SK-N-SH (cell line): ENCODE measurements around the gene PANX2. TPM values are rescaled to one million over a fixed set of nuclear protein-coding genes. Genes with fewer than 3 reads are reported as not detected.

ENCODE experiments used
- CTCF ChIA-PET: fragments of 300-600, 350-600 bp; formaldehyde crosslinking; extraction: SDS; loops from one replicate; lab custom pipeline; 2021; lab: Yijun Ruan, JAX
- POLR2A ChIA-PET: fragments of 350-600 bp; sonication (Branson Sonifier 250); formaldehyde crosslinking; extraction: SDS; loops from one replicate; lab custom pipeline; 2020; ENCODE audit warnings: antibody characterized with exemption, inconsistent platforms; lab: Yijun Ruan, JAX
- DNase-seq: peaks from one replicate; pipeline ENCODE4 v3.0.0; 2012
- H2AFZ ChIP-seq: fragments of 200-600 bp; sonication (generic); 2 replicates; pipeline ENCODE4 v1.8.1; 2016; ENCODE audit warnings: antibody characterized with exemption, mild to moderate bottlenecking, low read depth
- H3F3A ChIP-seq: fragments of 200-600 bp; sonication (generic); replicated peaks from 2 replicates; pipeline ENCODE3; 2016; ENCODE audit warnings: antibody characterized with exemption, mild to moderate bottlenecking; ENCODE audit not compliant: insufficient read depth
- H3K27ac ChIP-seq, 2 experiments: fragments of 200-500 bp in 1 of 2; fragments of 200-600 bp in 1 of 2; sonication (Bioruptor generic) in 1 of 2; sonication (generic), shearing (Covaris generic) in 1 of 2; 2 replicates each; pipeline versions ENCODE4 v1.5.1 to v1.6.1; 2014 to 2016; ENCODE audit warnings: low read depth in 2 of 2, inconsistent platforms in 1 of 2, low read length in 1 of 2, mild to moderate bottlenecking in 1 of 2, mixed read lengths in 1 of 2
- H3K27me3 ChIP-seq: fragments of 200-600 bp; sonication (generic), shearing (Covaris generic); 2 replicates; pipeline ENCODE4 v1.6.1; 2016; ENCODE audit warnings: mixed run types; ENCODE audit not compliant: insufficient read depth
- H3K36me3 ChIP-seq, 2 experiments: fragments of 200-500 bp in 1 of 2; fragments of 200-600 bp in 1 of 2; sonication (Bioruptor generic) in 1 of 2; sonication (generic) in 1 of 2; replicated peaks in 1 of 2; 2 replicates each; pipeline versions ENCODE3 to v1.5.1; 2014 to 2016; ENCODE audit warnings: low read length in 1 of 2, mild to moderate bottlenecking in 1 of 2; ENCODE audit not compliant: insufficient read depth in 2 of 2, control insufficient read depth in 1 of 2
- H3K4me1 ChIP-seq, 2 experiments: fragments of 200-500 bp in 1 of 2; fragments of 200-600 bp in 1 of 2; sonication (Bioruptor generic) in 1 of 2; sonication (generic), shearing (Covaris generic) in 1 of 2; 2 replicates each; pipeline versions ENCODE4 v1.5.1 to v1.6.1; 2014 to 2016; ENCODE audit warnings: low read depth in 1 of 2, low read length in 1 of 2, mixed run types in 1 of 2; ENCODE audit not compliant: insufficient read depth in 2 of 2, control insufficient read depth in 1 of 2
- H3K4me2 ChIP-seq: fragments of 200-600 bp; sonication (generic), shearing (Covaris generic); 2 replicates; pipeline ENCODE4 v1.6.1; 2017; ENCODE audit warnings: mixed run types
- H3K4me3 ChIP-seq, 2 experiments: fragments of 200-500 bp in 1 of 2; fragments of 200-600 bp in 1 of 2; sonication (Bioruptor generic) in 1 of 2; sonication (generic), shearing (Covaris generic) in 1 of 2; 2 replicates each; pipeline versions ENCODE4 v1.5.1 to v1.8.1; 2014 to 2016; ENCODE audit warnings: low read depth in 2 of 2, inconsistent platforms in 1 of 2, low read length in 1 of 2, mild to moderate bottlenecking in 1 of 2, mixed read lengths in 1 of 2, moderate library complexity in 1 of 2
- H3K79me2 ChIP-seq: fragments of 200-600 bp; sonication (generic); 2 replicates; pipeline ENCODE4 v1.8.1; 2017; ENCODE audit warnings: mild to moderate bottlenecking; ENCODE audit not compliant: insufficient read depth
- H3K9ac ChIP-seq: fragments of 200-600 bp; sonication (generic); 2 replicates; pipeline ENCODE4 v1.6.1; 2017; ENCODE audit warnings: mixed run types
- H3K9me2 ChIP-seq: fragments of 200-600 bp; sonication (generic); 2 replicates; pipeline ENCODE4 v1.6.1; 2017; ENCODE audit warnings: mixed run types
- H3K9me3 ChIP-seq: fragments of 200-600 bp; sonication (generic); 2 replicates; pipeline ENCODE4 v1.6.1; 2017; ENCODE audit warnings: mixed run types, mild to moderate bottlenecking, moderate library complexity
- H4K20me1 ChIP-seq: fragments of 200-600 bp; sonication (generic); 2 replicates; pipeline ENCODE4 v1.6.1; 2017; ENCODE audit warnings: mild to moderate bottlenecking, mixed run types; ENCODE audit not compliant: insufficient read depth
- ELF1 ChIP-seq: IDR thresholded peaks from 2 replicates; pipeline ENCODE4 v1.4.0; 2012
- FOXM1 ChIP-seq: IDR thresholded peaks from 2 replicates; pipeline ENCODE4 v1.4.0; 2012; ENCODE audit warnings: low read depth, mild to moderate bottlenecking
- GABPA ChIP-seq: IDR thresholded peaks from 2 replicates; pipeline ENCODE4 v1.4.0; 2012; ENCODE audit warnings: low read depth, mild to moderate bottlenecking
- GATA2 ChIP-seq: sonication (generic); formaldehyde crosslinking; IDR thresholded peaks from 2 replicates; pipeline ENCODE4 v1.5.0; 2020; ENCODE audit warnings: mild to moderate bottlenecking, missing genetic modification reagents
- IRF3 ChIP-seq: fragments of 150-350 bp; IDR thresholded peaks from 2 replicates; pipeline ENCODE4 v1.6.1; 2016; ENCODE audit warnings: mild to moderate bottlenecking, low read depth, low read length
- NFIC ChIP-seq: IDR thresholded peaks from 2 replicates; pipeline ENCODE4 v1.4.0; 2012; ENCODE audit warnings: borderline replicate concordance
- RAD21 ChIP-seq: IDR thresholded peaks from 2 replicates; pipeline ENCODE4 v1.6.1; 2012; ENCODE audit warnings: mild to moderate bottlenecking, low read length
- RFX5 ChIP-seq: IDR thresholded peaks from 2 replicates; pipeline ENCODE4 v1.6.1; 2012; ENCODE audit warnings: mild to moderate bottlenecking, improper control_type of control experiment, low read length
- TAF1 ChIP-seq: IDR thresholded peaks from 2 replicates; pipeline ENCODE4 v1.6.1; 2012; ENCODE audit warnings: low read depth, mild to moderate bottlenecking, low read length, moderate library complexity, borderline replicate concordance
- WGBS: methylation state at CpG from one replicate; pipeline ENCODE4 v1.1.6; 2017; ENCODE audit warnings: low lambda C conversion rate; 5-methylcytosine and 5-hydroxymethylcytosine counted together
- polyA plus RNA-seq, 3 experiments: library from polyadenylated mRNA; depleted of rRNA; stranded (reverse); fragments of >200 nt; gene quantifications; 2 replicates each; pipeline ENCODE4 v1.2.3, GENCODE V29; 2012
- TF ChIP-seq, protein P1 (sequence below): IDR thresholded peaks from 2 replicates; pipeline ENCODE4 v1.6.1; 2012; ENCODE audit warnings: mild to moderate bottlenecking, low read depth, low read length, moderate library complexity

PANX2 gene
- polyA plus RNA-seq, 1 of the 3 experiments (the other 2 are of a cell fraction), result 2.4 TPM

- CTCF ChIA-PET, result no interaction called here
- no peaks in the 10 kb centered on the region for H3F3A ChIP-seq
- H3K36me3 ChIP-seq, result no peaks in the 10 kb centered on the region
- WGBS, result 95% methylated on average over 24 of the region's 39 CpGs
- TF ChIP-seq GABPA (no peak), GATA2 (CRISPR knock-in tag) (no peak), FOXM1 (no peak), NFIC (no peak)
- no peak overlapping the region for H2AFZ ChIP-seq
- H3K4me2 ChIP-seq, result no peak overlapping the region
- peaks cover 0 to 11% of the 10 kb centered on the region in 2 experiments; a peak in 1 of 4 replicates for H3K4me1 ChIP-seq
- H3K27me3 ChIP-seq, result no peaks in the 10 kb centered on the region
- H3K9me3 ChIP-seq, result no peaks in the 10 kb centered on the region
- no peak overlapping the region for H3K9ac ChIP-seq
- no peaks in the 10 kb centered on the region for H3K9me2 ChIP-seq
- H3K27ac ChIP-seq, result no peak overlapping the region
- POLR2A ChIA-PET, result no interaction called here
- H4K20me1 ChIP-seq, result no peaks in the 10 kb centered on the region
- no peak overlapping the region for H3K4me3 ChIP-seq
- H3K79me2 ChIP-seq, result no peaks in the 10 kb centered on the region
- DNase-seq, result no peak
These were observed 9.6 kb downstream of the PANX2 start for GRCh38 chr22:50179937-50180726.

- no peaks in the 10 kb centered on the region for H3K79me2 ChIP-seq
- H4K20me1 ChIP-seq, result no peaks in the 10 kb centered on the region
- no peaks in the 10 kb centered on the region for H3K9me3 ChIP-seq
- no peaks in the 10 kb centered on the region for H3F3A ChIP-seq
- 95% methylated on average over 19 of the region's 27 CpGs for WGBS
- H3K9me2 ChIP-seq, result no peaks in the 10 kb centered on the region
- H3K27ac ChIP-seq, result no peak overlapping the region
- no peaks in the 10 kb centered on the region for H3K36me3 ChIP-seq
- no peak for TF ChIP-seq RAD21
- TF ChIP-seq, protein P1, sequence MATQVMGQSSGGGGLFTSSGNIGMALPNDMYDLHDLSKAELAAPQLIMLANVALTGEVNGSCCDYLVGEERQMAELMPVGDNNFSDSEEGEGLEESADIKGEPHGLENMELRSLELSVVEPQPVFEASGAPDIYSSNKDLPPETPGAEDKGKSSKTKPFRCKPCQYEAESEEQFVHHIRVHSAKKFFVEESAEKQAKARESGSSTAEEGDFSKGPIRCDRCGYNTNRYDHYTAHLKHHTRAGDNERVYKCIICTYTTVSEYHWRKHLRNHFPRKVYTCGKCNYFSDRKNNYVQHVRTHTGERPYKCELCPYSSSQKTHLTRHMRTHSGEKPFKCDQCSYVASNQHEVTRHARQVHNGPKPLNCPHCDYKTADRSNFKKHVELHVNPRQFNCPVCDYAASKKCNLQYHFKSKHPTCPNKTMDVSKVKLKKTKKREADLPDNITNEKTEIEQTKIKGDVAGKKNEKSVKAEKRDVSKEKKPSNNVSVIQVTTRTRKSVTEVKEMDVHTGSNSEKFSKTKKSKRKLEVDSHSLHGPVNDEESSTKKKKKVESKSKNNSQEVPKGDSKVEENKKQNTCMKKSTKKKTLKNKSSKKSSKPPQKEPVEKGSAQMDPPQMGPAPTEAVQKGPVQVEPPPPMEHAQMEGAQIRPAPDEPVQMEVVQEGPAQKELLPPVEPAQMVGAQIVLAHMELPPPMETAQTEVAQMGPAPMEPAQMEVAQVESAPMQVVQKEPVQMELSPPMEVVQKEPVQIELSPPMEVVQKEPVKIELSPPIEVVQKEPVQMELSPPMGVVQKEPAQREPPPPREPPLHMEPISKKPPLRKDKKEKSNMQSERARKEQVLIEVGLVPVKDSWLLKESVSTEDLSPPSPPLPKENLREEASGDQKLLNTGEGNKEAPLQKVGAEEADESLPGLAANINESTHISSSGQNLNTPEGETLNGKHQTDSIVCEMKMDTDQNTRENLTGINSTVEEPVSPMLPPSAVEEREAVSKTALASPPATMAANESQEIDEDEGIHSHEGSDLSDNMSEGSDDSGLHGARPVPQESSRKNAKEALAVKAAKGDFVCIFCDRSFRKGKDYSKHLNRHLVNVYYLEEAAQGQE, result no peak
- no peak for TF ChIP-seq ELF1
- TF ChIP-seq IRF3, result no peak
- no peak for TF ChIP-seq NFIC
- TF ChIP-seq GATA2 (CRISPR knock-in tag), result no peak
- no peak for TF ChIP-seq RFX5
- no peak for TF ChIP-seq TAF1
- H3K27me3 ChIP-seq, result no peaks in the 10 kb centered on the region
- CTCF ChIA-PET, result interaction anchor here (1.2 kb wide), 1 partner anchor 10 kb away, joined by 3 read pairs; the partner anchor contains the start of gene PANX2
- POLR2A ChIA-PET, result no interaction called here
- DNase-seq, result no peak
- H3K4me2 ChIP-seq, result no peak overlapping the region
- H3K4me3 ChIP-seq, result no peak overlapping the region
- H3K9ac ChIP-seq, result no peak overlapping the region
- no peak overlapping the region for H2AFZ ChIP-seq
- peaks cover 0 to 15% of the 10 kb centered on the region in 2 experiments; a peak in 1 of 4 replicates for H3K4me1 ChIP-seq
These were observed 10.4 kb downstream of the PANX2 start for GRCh38 chr22:50180727-50181521.
